Liver (tissue), 9 donors: Measurements from ENCODE around the gene PLA2G4A. TPM values are rescaled to one million over a fixed set of nuclear protein-coding genes. Genes with fewer than 3 reads are reported as not detected.

Experiments used
- DNase-seq: peaks from one replicate; pipeline ENCODE4 v3.0.0-alpha.2; 2017; ENCODE audit warnings: low spot score
- H3K27ac ChIP-seq, 2 donors: one replicate each; pipeline ENCODE4 v1.7.0; 2013; ENCODE audit warnings: inconsistent platforms in 2 of 2, low read length in 2 of 2, control low read depth in 1 of 2, low read depth in 1 of 2, mild to moderate bottlenecking in 1 of 2
- H3K27me3 ChIP-seq, 4 donors: one replicate each; pipeline versions ENCODE4 v1.6.1 to v1.7.0; 2013; ENCODE audit warnings: low read length in 3 of 4, inconsistent platforms in 1 of 4, mild to moderate bottlenecking in 1 of 4, moderate library complexity in 1 of 4; ENCODE audit not compliant: control insufficient read depth in 4 of 4, insufficient read depth in 4 of 4
- H3K36me3 ChIP-seq, 4 donors: one replicate each; pipeline versions ENCODE4 v1.6.1 to v1.7.0; 2013; ENCODE audit warnings: low read length in 3 of 4, mild to moderate bottlenecking in 3 of 4, low read depth in 1 of 4, moderate library complexity in 1 of 4; ENCODE audit not compliant: control insufficient read depth in 4 of 4, insufficient read depth in 3 of 4
- H3K4me1 ChIP-seq, 4 donors: one replicate each; pipeline versions ENCODE4 v1.6.1 to v1.7.0; 2013; ENCODE audit warnings: low read length in 3 of 4, mild to moderate bottlenecking in 3 of 4, moderate library complexity in 1 of 4; ENCODE audit not compliant: control insufficient read depth in 4 of 4, insufficient read depth in 4 of 4
- H3K4me3 ChIP-seq, 3 donors: one replicate each; pipeline versions ENCODE4 v1.6.1 to v1.7.0; 2013; ENCODE audit warnings: low read length in 3 of 3, control low read depth in 1 of 3, low read depth in 1 of 3, mild to moderate bottlenecking in 1 of 3
- H3K9ac ChIP-seq, 2 donors: one replicate each; pipeline ENCODE4 v1.7.0; 2013; ENCODE audit warnings: low read length in 2 of 2, mild to moderate bottlenecking in 2 of 2, moderate library complexity in 2 of 2, control low read depth in 1 of 2, low read depth in 1 of 2
- H3K9me3 ChIP-seq, 4 donors: one replicate each; pipeline versions ENCODE4 v1.6.1 to v1.7.0; 2013; ENCODE audit warnings: low read length in 3 of 4; ENCODE audit not compliant: control insufficient read depth in 4 of 4
- ATF3 ChIP-seq: IDR thresholded peaks from 2 replicates; pipeline ENCODE4 v1.6.1; 2016; ENCODE audit warnings: antibody characterized with exemption
- EGR1 ChIP-seq, 2 donors: IDR thresholded peaks; 2 replicates each; pipeline ENCODE4 v1.6.1; 2016 to 2018; ENCODE audit warnings: antibody characterized with exemption in 2 of 2, low read depth in 2 of 2
- FOXA1 ChIP-seq: IDR thresholded peaks from 2 replicates; pipeline ENCODE4 v1.6.1; 2016; ENCODE audit warnings: antibody characterized with exemption
- GABPA ChIP-seq, 2 donors: IDR thresholded peaks in 1 of 2; conservative IDR thresholded peaks in 1 of 2; 2 replicates each; pipeline ENCODE4 v1.6.1; 2016; ENCODE audit warnings: antibody characterized with exemption in 2 of 2, mild to moderate bottlenecking in 1 of 2, moderate library complexity in 1 of 2
- HNF4A ChIP-seq, 2 donors: conservative IDR thresholded peaks; 2 replicates each; pipeline ENCODE4 v1.6.1; 2016; ENCODE audit warnings: antibody characterized with exemption in 2 of 2, mild to moderate bottlenecking in 2 of 2
- HNF4G ChIP-seq: IDR thresholded peaks from 2 replicates; pipeline ENCODE4 v1.6.1; 2016; ENCODE audit warnings: antibody characterized with exemption
- MAX ChIP-seq: IDR thresholded peaks from 2 replicates; pipeline ENCODE4 v1.6.1; 2016; ENCODE audit warnings: antibody characterized with exemption
- NR2F2 ChIP-seq: IDR thresholded peaks from 2 replicates; pipeline ENCODE4 v1.6.1; 2016; ENCODE audit warnings: antibody characterized with exemption
- RAD21 ChIP-seq, 2 donors: IDR thresholded peaks; 2 replicates each; pipeline ENCODE4 v1.6.1; 2016; ENCODE audit warnings: antibody characterized with exemption in 2 of 2, mild to moderate bottlenecking in 2 of 2
- RXRA ChIP-seq, 2 donors: IDR thresholded peaks; 2 replicates each; pipeline ENCODE4 v1.6.1; 2017 to 2018; ENCODE audit warnings: antibody characterized with exemption in 2 of 2, mild to moderate bottlenecking in 1 of 2
- SP1 ChIP-seq: IDR thresholded peaks from 2 replicates; pipeline ENCODE4 v1.6.1; 2018; ENCODE audit warnings: antibody characterized with exemption, mild to moderate bottlenecking
- YY1 ChIP-seq: IDR thresholded peaks from 2 replicates; pipeline ENCODE4 v1.6.1; 2016; ENCODE audit warnings: antibody characterized with exemption, mild to moderate bottlenecking
- ZBTB33 ChIP-seq: IDR thresholded peaks from 2 replicates; pipeline ENCODE4 v1.6.1; 2016; ENCODE audit warnings: antibody characterized with exemption
- WGBS: extraction: QIAGEN DNeasy Blood & Tissue Kit; methylation state at CpG from one replicate; pipeline ENCODE4 v1.1.7; 2013; 5-methylcytosine and 5-hydroxymethylcytosine counted together
- polyA plus RNA-seq, 2 donors: library from polyadenylated mRNA; stranded (reverse) in 1 of 2; unstranded in 1 of 2; fragments of 200-250 nt in 1 of 2; fragments of >200 nt in 1 of 2; fragmentation: Nextera tagmentation in 1 of 2; extraction: Ambion mirVana in 1 of 2; gene quantifications; one replicate each; pipeline versions ENCODE4 v1.2.1 to v1.2.3, GENCODE V29; 2013 to 2015
- total RNA-seq, 2 donors: library from RNA; depleted of rRNA; stranded (reverse); fragments of >200 nt; gene quantifications; one replicate each; pipeline ENCODE4 v1.2.3, GENCODE V29; 2014
- TF ChIP-seq, protein P1 (sequence below): fragments of 150-350 bp; IDR thresholded peaks from 2 replicates; pipeline ENCODE4 v1.5.1; 2017; ENCODE audit warnings: improper control_type of control experiment, low read depth, low read length; ENCODE audit not compliant: missing input control
- donor health status: healthy.
- donor health status: healthy.
- donor health status: healthy.
- donor health status: healthy.
- donor health status: healthy.

PLA2G4A gene
- total and polyA plus RNA-seq, 4 donors = 0.39 to 2.5 (median 1.1) TPM

- no peaks in the 10 kb centered on the region for H3K36me3 ChIP-seq
- no peaks in the 10 kb centered on the region for H3K9me3 ChIP-seq
- DNase-seq = no peak
- H3K27ac ChIP-seq = no peak overlapping the region
- no peak overlapping the region for H3K9ac ChIP-seq
- H3K4me3 ChIP-seq = no peak overlapping the region
- no peaks in the 10 kb centered on the region for H3K27me3 ChIP-seq
- TF ChIP-seq NR2F2 (no peak), YY1 (no peak), ZBTB33 (no peak), GABPA (IDR thresholded peaks at IDR 0.05 in 1 of 2, conservative IDR thresholded peaks at IDR 0.05 in 1 of 2) (no peak), HNF4A (conservative IDR thresholded peaks at IDR 0.05) (no peak), RAD21 (IDR thresholded peaks at IDR 0.05) (no peak), SP1 (no peak)
- TF ChIP-seq, protein P1, sequence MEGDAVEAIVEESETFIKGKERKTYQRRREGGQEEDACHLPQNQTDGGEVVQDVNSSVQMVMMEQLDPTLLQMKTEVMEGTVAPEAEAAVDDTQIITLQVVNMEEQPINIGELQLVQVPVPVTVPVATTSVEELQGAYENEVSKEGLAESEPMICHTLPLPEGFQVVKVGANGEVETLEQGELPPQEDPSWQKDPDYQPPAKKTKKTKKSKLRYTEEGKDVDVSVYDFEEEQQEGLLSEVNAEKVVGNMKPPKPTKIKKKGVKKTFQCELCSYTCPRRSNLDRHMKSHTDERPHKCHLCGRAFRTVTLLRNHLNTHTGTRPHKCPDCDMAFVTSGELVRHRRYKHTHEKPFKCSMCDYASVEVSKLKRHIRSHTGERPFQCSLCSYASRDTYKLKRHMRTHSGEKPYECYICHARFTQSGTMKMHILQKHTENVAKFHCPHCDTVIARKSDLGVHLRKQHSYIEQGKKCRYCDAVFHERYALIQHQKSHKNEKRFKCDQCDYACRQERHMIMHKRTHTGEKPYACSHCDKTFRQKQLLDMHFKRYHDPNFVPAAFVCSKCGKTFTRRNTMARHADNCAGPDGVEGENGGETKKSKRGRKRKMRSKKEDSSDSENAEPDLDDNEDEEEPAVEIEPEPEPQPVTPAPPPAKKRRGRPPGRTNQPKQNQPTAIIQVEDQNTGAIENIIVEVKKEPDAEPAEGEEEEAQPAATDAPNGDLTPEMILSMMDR = no peak
- H3K4me1 ChIP-seq = no peaks in the 10 kb centered on the region
- WGBS = 69% methylated on average over 4 of the region's 4 CpGs
Measured at GRCh38 chr1:186798960-186799688, 29.6 kb upstream of the PLA2G4A start.

DNA sequence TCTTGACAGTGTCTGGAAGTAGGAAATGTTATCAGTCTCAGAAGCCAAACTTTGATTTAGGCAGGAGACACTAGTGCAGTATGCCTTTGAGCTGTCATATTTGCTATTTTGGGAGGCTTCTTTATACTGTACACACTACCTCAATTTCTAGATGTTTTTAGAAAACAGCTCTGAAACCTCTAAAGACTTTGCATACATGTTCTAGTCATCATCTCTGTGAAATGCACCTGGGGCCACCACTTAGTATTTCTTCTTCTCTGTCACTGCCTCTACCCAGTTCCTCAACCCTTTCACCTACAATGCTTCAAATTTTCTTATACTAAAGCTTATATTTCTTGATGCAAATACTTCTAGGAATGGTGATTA lies 29.1 kb upstream of the PLA2G4A start:
- TF ChIP-seq YY1 = no peak
- TF ChIP-seq SP1 = no peak
- no peak for TF ChIP-seq NR2F2
- no peak for TF ChIP-seq GABPA (IDR thresholded peaks at IDR 0.05 in 1 of 2, conservative IDR thresholded peaks at IDR 0.05 in 1 of 2)
- TF ChIP-seq HNF4A (conservative IDR thresholded peaks at IDR 0.05) = no peak
- no peak for DNase-seq
- H3K4me3 ChIP-seq = no peak overlapping the region
- H3K27ac ChIP-seq = no peak overlapping the region
- H3K9me3 ChIP-seq = no peaks in the 10 kb centered on the region
- no peaks in the 10 kb centered on the region for H3K4me1 ChIP-seq
- no peaks in the 10 kb centered on the region for H3K27me3 ChIP-seq
- H3K9ac ChIP-seq = no peak overlapping the region
- no peaks in the 10 kb centered on the region for H3K36me3 ChIP-seq

DNA sequence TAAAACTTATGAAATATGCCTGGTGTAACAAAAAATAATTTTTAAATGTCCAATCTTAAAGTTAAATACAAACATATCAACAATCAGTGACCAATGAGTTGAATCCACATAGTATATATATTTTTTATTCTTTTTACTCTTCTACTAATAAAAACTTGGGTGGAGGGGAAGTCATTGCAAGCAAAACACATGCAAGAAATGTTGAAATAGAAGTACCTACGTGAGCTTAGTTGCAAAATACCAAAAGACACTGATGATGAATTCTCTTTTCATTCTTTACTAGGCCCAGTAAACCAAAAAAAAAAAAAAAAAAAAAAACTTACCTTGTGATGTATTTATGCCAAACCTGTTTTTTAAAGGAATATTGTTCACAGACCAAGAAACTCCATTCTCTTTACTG lies 26.4 kb upstream of the PLA2G4A start:
- WGBS = 58% methylated on average over 1 of the region's 1 CpG
- Histone ChIP-seq H3K36me3 (no peaks in the 10 kb centered on the region), H3K4me1 (no peaks in the 10 kb centered on the region), H3K9me3 (no peaks in the 10 kb centered on the region), H3K4me3 (no peak overlapping the region), H3K9ac (no peak overlapping the region), H3K27ac (no peak overlapping the region), H3K27me3 (no peaks in the 10 kb centered on the region)
- DNase-seq = no peak
- TF ChIP-seq EGR1 (IDR thresholded peaks at IDR 0.05; ENCODE audit: low read depth in 2 of 2) = no peak
- no peak for TF ChIP-seq MAX
- TF ChIP-seq RAD21 (IDR thresholded peaks at IDR 0.05) = no peak
- TF ChIP-seq HNF4A (conservative IDR thresholded peaks at IDR 0.05) = no peak
- no peak for TF ChIP-seq FOXA1
- no peak for TF ChIP-seq HNF4G
- TF ChIP-seq, protein P1 = no peak
- no peak for TF ChIP-seq YY1
- TF ChIP-seq RXRA (IDR thresholded peaks at IDR 0.05) = no peak
- TF ChIP-seq GABPA (IDR thresholded peaks at IDR 0.05 in 1 of 2, conservative IDR thresholded peaks at IDR 0.05 in 1 of 2) = no peak
- TF ChIP-seq ATF3 = no peak
